HEK293 (cell line): ENCODE measurements around the gene TLNRD1.
A peak's percentile ranks its signal among the peaks of the same experiment; 100 is the strongest.

ENCODE experiments used
- BCL11A ChIP-seq: fragments of 450-650 bp; formaldehyde crosslinking; IDR thresholded peaks from 2 replicates; pipeline ENCODE4 v1.5.1; 2016; ENCODE audit warnings: low read depth, missing biosample characterization, missing genetic modification characterization
- HOXA7 ChIP-seq: sonication (generic); formaldehyde crosslinking; IDR thresholded peaks from 2 replicates; pipeline ENCODE4 v1.8.1; 2022; ENCODE audit warnings: missing genetic modification reagents, borderline replicate concordance
- IKZF3 ChIP-seq: fragments of 450-650 bp; IDR thresholded peaks from 2 replicates; pipeline ENCODE4 v1.5.0; 2018; ENCODE audit warnings: missing biosample characterization, mild to moderate bottlenecking, missing genetic modification characterization, moderate library complexity
- MYNN ChIP-seq: fragments of 450-650 bp; formaldehyde crosslinking; IDR thresholded peaks from 2 replicates; pipeline ENCODE4 v1.5.1; 2016; ENCODE audit warnings: missing biosample characterization, missing genetic modification characterization, borderline replicate concordance
- REPIN1 ChIP-seq: fragments of 450-650 bp; formaldehyde crosslinking; IDR thresholded peaks from 2 replicates; pipeline ENCODE4 v1.5.1; 2017; ENCODE audit warnings: missing biosample characterization, missing genetic modification characterization, low read depth
- SALL2 ChIP-seq: fragments of 450-650 bp; formaldehyde crosslinking; IDR thresholded peaks from 2 replicates; pipeline ENCODE4 v1.5.0; 2017; ENCODE audit warnings: missing biosample characterization, mild to moderate bottlenecking, missing genetic modification characterization, borderline replicate concordance
- SETDB1 ChIP-seq: IDR thresholded peaks from one replicate; pipeline ENCODE4 v1.6.1; 2017; ENCODE audit warnings: mild to moderate bottlenecking, low read length, moderate library complexity, mixed read lengths; ENCODE audit not compliant: insufficient read length
- ZBTB1 ChIP-seq: fragments of 450-650 bp; formaldehyde crosslinking; IDR thresholded peaks from 2 replicates; pipeline ENCODE4 v1.5.1; 2016; ENCODE audit warnings: missing biosample characterization, missing genetic modification characterization
- ZBTB10 ChIP-seq: fragments of 450-650 bp; formaldehyde crosslinking; IDR thresholded peaks from 2 replicates; pipeline ENCODE4 v1.5.1; 2016; ENCODE audit warnings: missing biosample characterization, missing genetic modification characterization
- ZBTB21 ChIP-seq: fragments of 450-650 bp; formaldehyde crosslinking; IDR thresholded peaks from 2 replicates; pipeline ENCODE4 v1.5.1; 2017; ENCODE audit warnings: missing biosample characterization, missing genetic modification characterization
- ZEB2 ChIP-seq: fragments of 450-650 bp; formaldehyde crosslinking; IDR thresholded peaks from 2 replicates; pipeline ENCODE4 v1.5.1; 2016; ENCODE audit warnings: missing biosample characterization, missing genetic modification characterization
- ZNF2 ChIP-seq: fragments of 450-650 bp; formaldehyde crosslinking; IDR thresholded peaks from 2 replicates; pipeline ENCODE4 v1.5.1; 2016; ENCODE audit warnings: missing biosample characterization, missing genetic modification characterization
- ZNF221 ChIP-seq: fragments of 450-650 bp; formaldehyde crosslinking; IDR thresholded peaks from 2 replicates; pipeline ENCODE4 v1.5.1; 2017; ENCODE audit warnings: missing biosample characterization, missing genetic modification characterization, borderline replicate concordance
- ZNF239 ChIP-seq: fragments of 450-650 bp; formaldehyde crosslinking; IDR thresholded peaks from 2 replicates; pipeline ENCODE4 v1.5.1; 2016; ENCODE audit warnings: missing biosample characterization, missing genetic modification characterization
- ZNF302 ChIP-seq: fragments of 450-650 bp; formaldehyde crosslinking; IDR thresholded peaks from 2 replicates; pipeline ENCODE4 v1.5.1; 2016; ENCODE audit warnings: missing biosample characterization, missing genetic modification characterization, low read depth
- ZNF510 ChIP-seq: fragments of 450-650 bp; formaldehyde crosslinking; IDR thresholded peaks from 2 replicates; pipeline ENCODE4 v1.5.1; 2018; ENCODE audit warnings: mild to moderate bottlenecking, missing genetic modification characterization, missing biosample characterization; ENCODE audit not compliant: insufficient replicate concordance
- ZNF518A ChIP-seq: fragments of 450-650 bp; formaldehyde crosslinking; conservative IDR thresholded peaks from 2 replicates; pipeline ENCODE4 v1.5.1; 2016; ENCODE audit warnings: low read depth, missing biosample characterization, missing genetic modification characterization
- ZNF530 ChIP-seq: fragments of 450-650 bp; formaldehyde crosslinking; IDR thresholded peaks from 2 replicates; pipeline ENCODE4 v1.5.1; 2016; ENCODE audit warnings: low read depth, missing biosample characterization, missing genetic modification characterization
- ZNF549 ChIP-seq: fragments of 450-650 bp; IDR thresholded peaks from 2 replicates; pipeline ENCODE4 v1.5.1; 2018; ENCODE audit warnings: missing biosample characterization, missing genetic modification characterization, mild to moderate bottlenecking, inconsistent platforms, moderate library complexity
- ZNF621 ChIP-seq: fragments of 450-650 bp; formaldehyde crosslinking; IDR thresholded peaks from 2 replicates; pipeline ENCODE4 v1.5.1; 2017; ENCODE audit warnings: missing biosample characterization, missing genetic modification characterization
- ZNF623 ChIP-seq: fragments of 450-650 bp; formaldehyde crosslinking; IDR thresholded peaks from 2 replicates; pipeline ENCODE4 v1.5.1; 2016; ENCODE audit warnings: missing biosample characterization, missing genetic modification characterization
- ZNF660 ChIP-seq: fragments of 450-650 bp; IDR thresholded peaks from 2 replicates; pipeline ENCODE4 v1.5.1; 2018; ENCODE audit warnings: missing biosample characterization, mild to moderate bottlenecking, missing genetic modification characterization
- ZNF664 ChIP-seq: fragments of 450-650 bp; formaldehyde crosslinking; IDR thresholded peaks from 2 replicates; pipeline ENCODE4 v1.5.1; 2016; ENCODE audit warnings: missing biosample characterization, missing genetic modification characterization
- ZNF76 ChIP-seq: fragments of 450-650 bp; formaldehyde crosslinking; IDR thresholded peaks from 2 replicates; pipeline ENCODE4; 2016; ENCODE audit warnings: low read depth, missing biosample characterization, missing genetic modification characterization, borderline replicate concordance
- ZNF776 ChIP-seq: fragments of 450-650 bp; formaldehyde crosslinking; IDR thresholded peaks from 2 replicates; pipeline ENCODE4 v1.5.0; 2017; ENCODE audit warnings: missing biosample characterization, missing genetic modification characterization, borderline replicate concordance
- ZNF791 ChIP-seq: fragments of 450-650 bp; formaldehyde crosslinking; IDR thresholded peaks from 2 replicates; pipeline ENCODE4 v1.5.1; 2016; ENCODE audit warnings: missing biosample characterization, missing genetic modification characterization
- ZNF837 ChIP-seq: fragments of 450-650 bp; formaldehyde crosslinking; IDR thresholded peaks from 2 replicates; pipeline ENCODE4 v1.5.1; 2016; ENCODE audit warnings: missing biosample characterization, missing genetic modification characterization
- ZSCAN30 ChIP-seq: fragments of 450-650 bp; IDR thresholded peaks from 2 replicates; pipeline ENCODE4 v1.5.1; 2018; ENCODE audit warnings: missing biosample characterization, mild to moderate bottlenecking, missing genetic modification characterization, moderate library complexity
- TF ChIP-seq, protein P1 (sequence below): fragments of 450-650 bp; formaldehyde crosslinking; IDR thresholded peaks from 2 replicates; pipeline ENCODE4 v1.5.1; 2016; ENCODE audit warnings: missing biosample characterization, missing genetic modification characterization
- TF ChIP-seq, protein P2 (sequence below): fragments of 450-650 bp; formaldehyde crosslinking; IDR thresholded peaks from 2 replicates; pipeline ENCODE4 v1.5.1; 2016; ENCODE audit warnings: missing biosample characterization, missing genetic modification characterization

Gene TLNRD1

GRCh38 chr15:81000624-81001151 is at the start of gene TLNRD1 (continued):
- no peak for TF ChIP-seq ZBTB21
- TF ChIP-seq IKZF3 (tag by site-specific recombination), result peak; percentile 57
- no peak for TF ChIP-seq SETDB1
- TF ChIP-seq ZNF302 (tag by site-specific recombination), result no peak
- no peak for TF ChIP-seq ZNF791
- TF ChIP-seq ZNF776 (tag by site-specific recombination), result no peak
- TF ChIP-seq, protein P1, sequence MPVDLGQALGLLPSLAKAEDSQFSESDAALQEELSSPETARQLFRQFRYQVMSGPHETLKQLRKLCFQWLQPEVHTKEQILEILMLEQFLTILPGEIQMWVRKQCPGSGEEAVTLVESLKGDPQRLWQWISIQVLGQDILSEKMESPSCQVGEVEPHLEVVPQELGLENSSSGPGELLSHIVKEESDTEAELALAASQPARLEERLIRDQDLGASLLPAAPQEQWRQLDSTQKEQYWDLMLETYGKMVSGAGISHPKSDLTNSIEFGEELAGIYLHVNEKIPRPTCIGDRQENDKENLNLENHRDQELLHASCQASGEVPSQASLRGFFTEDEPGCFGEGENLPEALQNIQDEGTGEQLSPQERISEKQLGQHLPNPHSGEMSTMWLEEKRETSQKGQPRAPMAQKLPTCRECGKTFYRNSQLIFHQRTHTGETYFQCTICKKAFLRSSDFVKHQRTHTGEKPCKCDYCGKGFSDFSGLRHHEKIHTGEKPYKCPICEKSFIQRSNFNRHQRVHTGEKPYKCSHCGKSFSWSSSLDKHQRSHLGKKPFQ (tag by site-specific recombination), result no peak
- 0 out of 2 replicates have a peak, but pooled peaks have one; percentile 27 for TF ChIP-seq ZNF2
- TF ChIP-seq SALL2 (tag by site-specific recombination), result no peak
- TF ChIP-seq ZNF530 (tag by site-specific recombination), result no peak
- no peak for TF ChIP-seq ZNF549 (tag by site-specific recombination)
- no peak for TF ChIP-seq MYNN (tag by site-specific recombination)
- TF ChIP-seq ZEB2 (tag by site-specific recombination), result peak; percentile 57; the same call in 1 of the 2 replicates
- no peak for TF ChIP-seq ZNF510 (tag by site-specific recombination)
- TF ChIP-seq ZNF518A (tag by site-specific recombination), result no peak
- no peak for TF ChIP-seq HOXA7 (CRISPR knock-in tag)
- TF ChIP-seq ZNF837, result no peak
- TF ChIP-seq ZNF221 (tag by site-specific recombination), result no peak
- no peak for TF ChIP-seq ZNF239
- TF ChIP-seq, protein P2, sequence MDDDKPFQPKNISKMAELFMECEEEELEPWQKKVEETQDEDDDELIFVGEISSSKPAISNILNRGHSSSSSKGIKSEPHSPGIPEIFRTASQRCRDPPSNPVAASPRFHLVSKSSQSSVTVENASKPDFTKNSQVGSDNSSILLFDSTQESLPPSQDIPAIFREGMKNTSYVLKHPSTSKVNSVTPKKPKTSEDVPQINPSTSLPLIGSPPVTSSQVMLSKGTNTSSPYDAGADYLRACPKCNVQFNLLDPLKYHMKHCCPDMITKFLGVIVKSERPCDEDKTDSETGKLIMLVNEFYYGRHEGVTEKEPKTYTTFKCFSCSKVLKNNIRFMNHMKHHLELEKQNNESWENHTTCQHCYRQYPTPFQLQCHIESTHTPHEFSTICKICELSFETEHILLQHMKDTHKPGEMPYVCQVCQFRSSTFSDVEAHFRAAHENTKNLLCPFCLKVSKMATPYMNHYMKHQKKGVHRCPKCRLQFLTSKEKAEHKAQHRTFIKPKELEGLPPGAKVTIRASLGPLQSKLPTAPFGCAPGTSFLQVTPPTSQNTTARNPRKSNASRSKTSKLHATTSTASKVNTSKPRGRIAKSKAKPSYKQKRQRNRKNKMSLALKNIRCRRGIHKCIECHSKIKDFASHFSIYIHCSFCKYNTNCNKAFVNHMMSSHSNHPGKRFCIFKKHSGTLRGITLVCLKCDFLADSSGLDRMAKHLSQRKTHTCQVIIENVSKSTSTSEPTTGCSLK (tag by site-specific recombination), result no peak
- no peak for TF ChIP-seq ZBTB1 (tag by site-specific recombination)
- TF ChIP-seq ZBTB10, result no peak
- TF ChIP-seq ZNF623 (tag by site-specific recombination), result no peak
- peak; percentile 12; the same call in 1 of the 2 replicates for TF ChIP-seq ZSCAN30
- TF ChIP-seq BCL11A, result no peak
- TF ChIP-seq REPIN1 (tag by site-specific recombination), result no peak
- TF ChIP-seq ZNF660 (tag by site-specific recombination), result 0 out of 2 replicates have a peak, but pooled peaks have one; percentile 18
- TF ChIP-seq ZNF76 (tag by site-specific recombination), result no peak
- no peak for TF ChIP-seq ZNF621
- TF ChIP-seq ZNF664 (tag by site-specific recombination), result no peak
